NCI-H1694 treated with DMSO at 0.1 percent for 48 hours (cell line): ENCODE data around the gene SFTPB.

Experiments
- DNase-seq: peaks from one replicate; lab custom pipeline; 2025; lab: John Stamatoyannopoulos, UW

The SFTPB gene

GRCh38 chr2:85613717-85614515, 54.1 kb downstream of the SFTPB start:
- no peak for DNase-seq

- DNase-seq = peak; percentile 83
Measured at GRCh38 chr2:85611705-85612587, 56.1 kb downstream of the SFTPB start, which contains the start of gene C2orf68. C2orf68 (minus strand) TSS chr2:85612066; CDS start chr2:85611984, 82 bp downstream.

- DNase-seq = no peak
Measured at GRCh38 chr2:85611217-85611704, 56.7 kb downstream of the SFTPB start.
